Endodermal cell (in vitro differentiated cells): ENCODE measurements around the gene TSSK6. TPM values are rescaled to one million over a fixed set of nuclear protein-coding genes. Genes with fewer than 3 reads are reported as not detected.

Source experiments
- DNase-seq: peaks from one replicate; pipeline ENCODE4 v3.0.0-alpha.2; 2017
- H3K27ac ChIP-seq: 2 replicates; pipeline ENCODE4 v1.5.1; 2013; ENCODE audit warnings: mild to moderate bottlenecking, low read depth, low read length, moderate library complexity
- H3K27me3 ChIP-seq: 2 replicates; pipeline ENCODE4 v1.6.1; 2013; ENCODE audit warnings: mild to moderate bottlenecking, low read length, moderate library complexity; ENCODE audit not compliant: insufficient read depth, control insufficient read depth, poor library complexity, severe bottlenecking
- H3K36me3 ChIP-seq: 2 replicates; pipeline ENCODE4 v1.7.0; 2013; ENCODE audit warnings: mild to moderate bottlenecking, low read length, moderate library complexity; ENCODE audit not compliant: control insufficient read depth, insufficient read depth
- H3K4me1 ChIP-seq: one replicate; pipeline ENCODE4 v1.7.0; 2013; ENCODE audit warnings: low read length; ENCODE audit not compliant: control insufficient read depth, insufficient read depth
- H3K4me3 ChIP-seq: 2 replicates; pipeline ENCODE4 v1.5.1; 2013; ENCODE audit warnings: mild to moderate bottlenecking, low read length, moderate library complexity
- H3K9ac ChIP-seq: 2 replicates; pipeline ENCODE4 v1.6.1; 2013; ENCODE audit warnings: mild to moderate bottlenecking, low read length, moderate library complexity; ENCODE audit not compliant: poor library complexity, severe bottlenecking; ENCODE audit errors: extremely low read depth
- H3K9me3 ChIP-seq: 2 replicates; pipeline ENCODE4 v1.6.1; 2013; ENCODE audit warnings: mild to moderate bottlenecking, low read length, moderate library complexity; ENCODE audit not compliant: control insufficient read depth
- H3K27ac Mint-ChIP-seq: 2 replicates; pipeline ENCODE4 v1.8.0; 2020; ENCODE audit warnings: mixed read lengths
- H3K27me3 Mint-ChIP-seq: 2 replicates; pipeline ENCODE4 v1.8.0; 2021; ENCODE audit warnings: mild to moderate bottlenecking, mixed read lengths; ENCODE audit not compliant: insufficient read depth
- H3K36me3 Mint-ChIP-seq: 2 replicates; pipeline ENCODE4 v1.8.0; 2020; ENCODE audit warnings: low read depth, mixed read lengths
- H3K4me1 Mint-ChIP-seq: 2 replicates; pipeline ENCODE4 v1.8.0; 2020; ENCODE audit warnings: mixed read lengths
- H3K4me3 Mint-ChIP-seq: 2 replicates; pipeline ENCODE4 v1.8.0; 2020; ENCODE audit warnings: mild to moderate bottlenecking, moderate library complexity, mixed read lengths
- H3K9me3 Mint-ChIP-seq: 2 replicates; pipeline ENCODE4 v1.8.0; 2020; ENCODE audit warnings: mild to moderate bottlenecking, mixed read lengths
- whole genome bisulfite sequencing, 2 experiments: methylation state at CpG; one replicate each; pipeline versions ENCODE4 v1.1.5 to v1.1.7; 2013; ENCODE audit warnings: missing lambda C conversion rate in 2 of 2, mixed read lengths in 1 of 2; ENCODE audit not compliant: insufficient coverage in 1 of 2, insufficient read length in 1 of 2; 5-methylcytosine and 5-hydroxymethylcytosine counted together
- total RNA-seq, 2 donors: library from RNA; stranded (reverse); fragmentation: NEBNext Ultra II Directional in 1 of 2; extraction: Animal tissue kit (Norgen Biotek cat#: 25700) in 1 of 2; gene quantifications; 2 replicates in 1 of 2; 3 replicates in 1 of 2; pipeline ENCODE4 v1.2.1, GENCODE V29; 2021
- TF ChIP-seq, protein P1 (sequence below): fragments of 200-600 bp; sonication (generic); conservative IDR thresholded peaks from 2 replicates; pipeline ENCODE4 v1.5.0; 2021; ENCODE audit warnings: antibody characterized with exemption, mild to moderate bottlenecking

The TSSK6 gene
- total RNA-seq, 2 donors from 2014 or later, result 2.9 to 5.0 TPM

GRCh38 chr19:19558055-19558454, 42.7 kb upstream of the TSSK6 start:
- Mint-ChIP-seq H3K4me1 (no peaks in the 10 kb centered on the region), H3K36me3 (no peaks in the 10 kb centered on the region)

DNA sequence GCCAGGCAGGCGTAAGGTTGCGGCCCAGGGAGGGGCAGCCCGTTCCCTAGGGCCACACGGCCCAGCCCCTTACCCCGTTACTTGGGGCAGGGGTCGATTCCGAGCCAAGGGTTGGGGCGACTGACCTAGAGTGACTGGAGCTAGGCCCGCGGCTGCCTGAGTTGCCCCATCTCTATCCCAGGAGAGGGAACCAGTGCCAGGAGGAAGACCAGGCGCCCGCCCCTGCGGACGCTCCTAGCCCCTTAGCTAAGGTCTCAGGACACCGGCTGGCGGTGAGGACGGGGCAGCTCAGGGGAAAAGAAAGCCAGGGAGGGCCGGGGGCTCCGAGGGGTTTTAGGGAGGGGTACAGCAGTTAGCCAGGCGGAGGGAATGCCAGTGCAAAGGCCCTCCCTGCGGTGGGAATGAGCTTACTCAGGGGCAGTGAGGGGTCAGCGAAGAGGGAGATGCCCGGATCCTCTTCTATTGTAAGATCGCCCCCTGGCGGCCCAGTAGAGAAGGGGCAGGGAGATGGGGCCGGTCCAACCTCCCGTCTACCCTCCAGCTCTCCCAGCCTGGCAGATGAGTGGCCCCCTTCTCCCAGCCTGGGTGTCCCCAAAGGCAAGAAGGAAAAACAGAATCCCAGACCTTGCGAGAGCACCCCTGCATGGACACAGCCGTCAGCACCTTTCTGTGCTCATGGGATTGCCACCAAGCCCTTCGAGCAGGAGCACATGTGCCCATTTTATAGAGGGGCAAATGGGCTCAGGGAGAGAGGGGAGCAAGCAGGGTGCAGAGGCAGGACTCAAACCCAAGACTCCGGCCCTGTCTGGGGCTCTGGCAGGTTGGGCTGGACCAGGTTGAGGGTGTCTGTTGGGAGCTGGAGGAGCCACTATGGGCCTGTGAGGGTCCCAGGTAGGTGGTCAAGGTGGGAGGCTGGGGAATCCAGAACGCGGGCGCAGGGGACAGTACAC, 39.0 kb upstream of the TSSK6 start:
- H3K27ac ChIP-seq, result no peak overlapping the region
- H3K9me3 ChIP-seq, result no peaks in the 10 kb centered on the region
- DNase-seq, result peak; percentile 91
- WGBS, 2 experiments, result 74% methylated on average over 20 to 34 of the region's 34 CpGs
- no peaks in the 10 kb centered on the region for H3K27me3 ChIP-seq
- H3K27ac Mint-ChIP-seq, result no peak overlapping the region
- H3K27me3 Mint-ChIP-seq, result peaks cover 5% of the 10 kb centered on the region
- no peaks in the 10 kb centered on the region for H3K36me3 ChIP-seq
- H3K4me3 Mint-ChIP-seq, result no peak overlapping the region
- no peaks in the 10 kb centered on the region for H3K4me1 Mint-ChIP-seq
- TF ChIP-seq, protein P1, sequence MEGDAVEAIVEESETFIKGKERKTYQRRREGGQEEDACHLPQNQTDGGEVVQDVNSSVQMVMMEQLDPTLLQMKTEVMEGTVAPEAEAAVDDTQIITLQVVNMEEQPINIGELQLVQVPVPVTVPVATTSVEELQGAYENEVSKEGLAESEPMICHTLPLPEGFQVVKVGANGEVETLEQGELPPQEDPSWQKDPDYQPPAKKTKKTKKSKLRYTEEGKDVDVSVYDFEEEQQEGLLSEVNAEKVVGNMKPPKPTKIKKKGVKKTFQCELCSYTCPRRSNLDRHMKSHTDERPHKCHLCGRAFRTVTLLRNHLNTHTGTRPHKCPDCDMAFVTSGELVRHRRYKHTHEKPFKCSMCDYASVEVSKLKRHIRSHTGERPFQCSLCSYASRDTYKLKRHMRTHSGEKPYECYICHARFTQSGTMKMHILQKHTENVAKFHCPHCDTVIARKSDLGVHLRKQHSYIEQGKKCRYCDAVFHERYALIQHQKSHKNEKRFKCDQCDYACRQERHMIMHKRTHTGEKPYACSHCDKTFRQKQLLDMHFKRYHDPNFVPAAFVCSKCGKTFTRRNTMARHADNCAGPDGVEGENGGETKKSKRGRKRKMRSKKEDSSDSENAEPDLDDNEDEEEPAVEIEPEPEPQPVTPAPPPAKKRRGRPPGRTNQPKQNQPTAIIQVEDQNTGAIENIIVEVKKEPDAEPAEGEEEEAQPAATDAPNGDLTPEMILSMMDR, result peak; percentile 91
- no peak overlapping the region for H3K4me3 ChIP-seq
- no peaks in the 10 kb centered on the region for H3K9me3 Mint-ChIP-seq
- H3K4me1 ChIP-seq, result no peaks in the 10 kb centered on the region
- H3K9ac ChIP-seq, result no peak overlapping the region
- H3K36me3 Mint-ChIP-seq, result no peaks in the 10 kb centered on the region

More at GRCh38 chr19:19558055-19558454, 42.7 kb upstream of the TSSK6 start:
- Mint-ChIP-seq H3K9me3 (no peaks in the 10 kb centered on the region), H3K27ac (no peak overlapping the region), H3K4me3 (no peak overlapping the region), H3K27me3 (peaks cover 1% of the 10 kb centered on the region)
- Histone ChIP-seq H3K27me3 (no peaks in the 10 kb centered on the region), H3K27ac (no peak overlapping the region), H3K4me3 (no peak overlapping the region), H3K9ac (no peak overlapping the region), H3K4me1 (no peaks in the 10 kb centered on the region), H3K9me3 (no peaks in the 10 kb centered on the region), H3K36me3 (no peaks in the 10 kb centered on the region)
- 83 to 86% methylated on average over 12 to 15 of the region's 15 CpGs for WGBS, 2 experiments
- TF ChIP-seq, protein P1, result no peak
- DNase-seq, result no peak

- Mint-ChIP-seq H3K27me3 (peaks cover 5% of the 10 kb centered on the region), H3K27ac (no peak overlapping the region), H3K4me3 (no peak overlapping the region), H3K4me1 (no peaks in the 10 kb centered on the region), H3K9me3 (no peaks in the 10 kb centered on the region), H3K36me3 (no peaks in the 10 kb centered on the region)
- Histone ChIP-seq H3K4me1 (no peaks in the 10 kb centered on the region), H3K36me3 (no peaks in the 10 kb centered on the region), H3K9ac (no peak overlapping the region), H3K27me3 (no peaks in the 10 kb centered on the region), H3K27ac (no peak overlapping the region), H3K4me3 (no peak overlapping the region), H3K9me3 (no peaks in the 10 kb centered on the region)
- WGBS, 2 experiments, result 94 to 98% methylated on average over 7 to 10 of the region's 10 CpGs
- no peak for DNase-seq
- TF ChIP-seq, protein P1, result no peak
Observed at GRCh38 chr19:19553670-19554069, 38.3 kb upstream of the TSSK6 start.
